ENCODE results near the gene CCHCR1.
"Not testable (repeated sequence)": the region's sequence is repeated elsewhere in the genome, so short reads cannot be mapped to it uniquely, and the experiment has no call there.

Gene CCHCR1

GRCh38 chr6:31157513-31158139 lies at the start of gene CCHCR1:
Gene CCHCR1 (minus strand): TSS chr6:31157802. CDS start chr6:31157600, 202 bp downstream.
- no peak for DNase-seq

GRCh38 chr6:31205638-31206037 lies 48.0 kb upstream of the CCHCR1 start:
- DNase-seq: no peak

- DNase-seq: no peak
These were observed 47.1 kb upstream of the CCHCR1 start for GRCh38 chr6:31204751-31205145.

- DNase-seq: peak; percentile 3
These were observed 45.9 kb upstream of the CCHCR1 start for GRCh38 chr6:31203345-31203979.

GRCh38 chr6:31202259-31203166 lies 44.9 kb upstream of the CCHCR1 start:
- DNase-seq: no peak

GRCh38 chr6:31199105-31199452 lies 41.5 kb upstream of the CCHCR1 start:
- DNase-seq: not testable (repeated sequence)

GRCh38 chr6:31197559-31198305 lies 40.1 kb upstream of the CCHCR1 start:
- peak; percentile 10 for DNase-seq

- not testable (repeated sequence) for DNase-seq
These were observed 38.8 kb upstream of the CCHCR1 start for GRCh38 chr6:31196251-31197022.

- DNase-seq: not testable (repeated sequence)
These were observed 37.8 kb upstream of the CCHCR1 start for GRCh38 chr6:31195308-31195979.

GRCh38 chr6:31194061-31194834 lies 36.6 kb upstream of the CCHCR1 start:
- no peak for DNase-seq

- DNase-seq: no peak
These were observed 35.6 kb upstream of the CCHCR1 start for GRCh38 chr6:31193206-31193605.

GRCh38 chr6:31192431-31193105 lies 35.0 kb upstream of the CCHCR1 start:
- DNase-seq: peak; percentile 49

GRCh38 chr6:31190488-31190887 lies 32.9 kb upstream of the CCHCR1 start:
- DNase-seq: no peak

GRCh38 chr6:31189223-31189622 lies 31.6 kb upstream of the CCHCR1 start:
- DNase-seq: not testable (repeated sequence)

- DNase-seq: no peak
These were observed 30.2 kb upstream of the CCHCR1 start for GRCh38 chr6:31187780-31188194.

GRCh38 chr6:31186052-31186734 lies 28.6 kb upstream of the CCHCR1 start:
- no peak for DNase-seq

- not testable (repeated sequence) for DNase-seq
These were observed 28.1 kb upstream of the CCHCR1 start for GRCh38 chr6:31185695-31186051.

- not testable (repeated sequence) for DNase-seq
These were observed 26.3 kb upstream of the CCHCR1 start for GRCh38 chr6:31183859-31184258.

GRCh38 chr6:31183287-31183686 lies 25.7 kb upstream of the CCHCR1 start:
- DNase-seq: not testable (repeated sequence)

- DNase-seq: no peak
These were observed 22.9 kb upstream of the CCHCR1 start for GRCh38 chr6:31180500-31180899.
